ENCODE data around the gene SORCS2.

DNA sequence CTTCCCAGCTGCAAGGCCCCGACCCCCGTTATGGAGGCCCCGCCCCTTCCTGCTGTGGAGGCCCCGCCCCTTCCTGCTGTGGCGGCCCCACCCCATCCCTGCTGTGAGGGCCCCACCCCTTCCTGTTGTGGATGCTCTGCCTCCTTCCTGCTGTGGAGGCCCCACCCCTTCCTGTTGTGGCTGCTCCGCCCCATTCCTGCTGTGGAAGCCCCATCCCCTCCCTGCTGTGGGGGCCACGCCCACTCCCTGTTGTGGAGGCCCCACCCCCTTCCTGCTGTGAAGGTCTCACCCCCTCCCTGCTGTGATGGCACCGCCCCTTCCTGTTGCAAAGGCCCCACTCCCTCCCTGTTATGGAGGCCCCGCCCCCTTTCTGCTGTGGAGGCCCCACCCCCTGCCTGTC, 347.3 kb downstream of the SORCS2 start:
- TF ChIP-seq, protein P1, sequence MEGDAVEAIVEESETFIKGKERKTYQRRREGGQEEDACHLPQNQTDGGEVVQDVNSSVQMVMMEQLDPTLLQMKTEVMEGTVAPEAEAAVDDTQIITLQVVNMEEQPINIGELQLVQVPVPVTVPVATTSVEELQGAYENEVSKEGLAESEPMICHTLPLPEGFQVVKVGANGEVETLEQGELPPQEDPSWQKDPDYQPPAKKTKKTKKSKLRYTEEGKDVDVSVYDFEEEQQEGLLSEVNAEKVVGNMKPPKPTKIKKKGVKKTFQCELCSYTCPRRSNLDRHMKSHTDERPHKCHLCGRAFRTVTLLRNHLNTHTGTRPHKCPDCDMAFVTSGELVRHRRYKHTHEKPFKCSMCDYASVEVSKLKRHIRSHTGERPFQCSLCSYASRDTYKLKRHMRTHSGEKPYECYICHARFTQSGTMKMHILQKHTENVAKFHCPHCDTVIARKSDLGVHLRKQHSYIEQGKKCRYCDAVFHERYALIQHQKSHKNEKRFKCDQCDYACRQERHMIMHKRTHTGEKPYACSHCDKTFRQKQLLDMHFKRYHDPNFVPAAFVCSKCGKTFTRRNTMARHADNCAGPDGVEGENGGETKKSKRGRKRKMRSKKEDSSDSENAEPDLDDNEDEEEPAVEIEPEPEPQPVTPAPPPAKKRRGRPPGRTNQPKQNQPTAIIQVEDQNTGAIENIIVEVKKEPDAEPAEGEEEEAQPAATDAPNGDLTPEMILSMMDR (IDR thresholded peaks at IDR 0.05; ENCODE audit: low read depth, low read length) = no peak
- TF ChIP-seq POLR2A (IDR thresholded peaks at IDR 0.05; ENCODE audit: extremely low read depth, insufficient read length) (no peak), MAX (IDR thresholded peaks at IDR 0.05; ENCODE audit: low read depth, low read length) (no peak)
